ENCODE measurements around the gene SLC16A9.

Gene SLC16A9

GRCh38 chr10:59635502-59636290, 74.0 kb downstream of the SLC16A9 start:
- Histone ChIP-seq H4K20me1 (ENCODE audit: insufficient read depth, low read length) (no peaks in the 10 kb centered on the region), H3K4me2 (ENCODE audit: insufficient read depth, low read length) (no peak overlapping the region), H3K79me2 (ENCODE audit: insufficient read depth, low read length) (no peaks in the 10 kb centered on the region), H3K4me3 (ENCODE audit: low read depth in 1 of 2, low read length in 2 of 2) (no peak overlapping the region), H3K27ac (ENCODE audit: low read length) (no peak overlapping the region), H3K36me3 (ENCODE audit: insufficient read depth, low read length) (no peaks in the 10 kb centered on the region), H3K9me3 (ENCODE audit: insufficient read depth, low read length, severe bottlenecking) (no peaks in the 10 kb centered on the region), H3K4me1 (ENCODE audit: insufficient read depth, low read length) (no peaks in the 10 kb centered on the region), H2AFZ (ENCODE audit: low read depth, low read length) (no peak overlapping the region), H3K27me3 (ENCODE audit: insufficient read depth, low read length, poor library complexity) (no peaks in the 10 kb centered on the region), H3K9ac (ENCODE audit: low read depth, low read length) (no peak overlapping the region)
- DNase-seq (no peak), ATAC-seq (ENCODE audit: insufficient read depth, low read depth) (no peak)
- TF ChIP-seq EZH2 (IDR thresholded peaks at IDR 0.05; ENCODE audit: borderline replicate concordance, low read depth, low read length, severe bottlenecking): no peak
- TF ChIP-seq CTCF (IDR thresholded peaks at IDR 0.05; ENCODE audit: borderline replicate concordance, extremely low read depth, low read length, poor library complexity, severe bottlenecking): no peak

- Histone ChIP-seq H3K4me1 (ENCODE audit: insufficient read depth, low read length) (no peaks in the 10 kb centered on the region), H3K9ac (ENCODE audit: low read depth, low read length) (no peak overlapping the region), H3K9me3 (ENCODE audit: insufficient read depth, low read length, severe bottlenecking) (no peaks in the 10 kb centered on the region), H3K4me2 (ENCODE audit: insufficient read depth, low read length) (no peak overlapping the region), H3K4me3 (ENCODE audit: low read depth in 1 of 2, low read length in 2 of 2) (no peak overlapping the region), H3K36me3 (ENCODE audit: insufficient read depth, low read length) (no peaks in the 10 kb centered on the region), H3K27ac (ENCODE audit: low read length) (no peak overlapping the region), H3K27me3 (ENCODE audit: insufficient read depth, low read length, poor library complexity) (no peaks in the 10 kb centered on the region), H4K20me1 (ENCODE audit: insufficient read depth, low read length) (no peaks in the 10 kb centered on the region), H3K79me2 (ENCODE audit: insufficient read depth, low read length) (no peaks in the 10 kb centered on the region), H2AFZ (ENCODE audit: low read depth, low read length) (no peak overlapping the region)
- ATAC-seq (ENCODE audit: insufficient read depth, low read depth): no peak
- DNase-seq: no peak
- TF ChIP-seq EZH2 (IDR thresholded peaks at IDR 0.05; ENCODE audit: borderline replicate concordance, low read depth, low read length, severe bottlenecking) (no peak), CTCF (IDR thresholded peaks at IDR 0.05; ENCODE audit: borderline replicate concordance, extremely low read depth, low read length, poor library complexity, severe bottlenecking) (no peak)
Measured at GRCh38 chr10:59634102-59634501, 75.5 kb downstream of the SLC16A9 start.

GRCh38 chr10:59633063-59633462, 76.6 kb downstream of the SLC16A9 start:
- no peak for TF ChIP-seq CTCF (IDR thresholded peaks at IDR 0.05; ENCODE audit: borderline replicate concordance, extremely low read depth, low read length, poor library complexity, severe bottlenecking)
- TF ChIP-seq EZH2 (IDR thresholded peaks at IDR 0.05; ENCODE audit: borderline replicate concordance, low read depth, low read length, severe bottlenecking): no peak
- Histone ChIP-seq H3K36me3 (ENCODE audit: insufficient read depth, low read length) (no peaks in the 10 kb centered on the region), H3K4me3 (ENCODE audit: low read depth in 1 of 2, low read length in 2 of 2) (no peak overlapping the region), H3K9me3 (ENCODE audit: insufficient read depth, low read length, severe bottlenecking) (no peaks in the 10 kb centered on the region), H3K27ac (ENCODE audit: low read length) (no peak overlapping the region), H3K27me3 (ENCODE audit: insufficient read depth, low read length, poor library complexity) (no peaks in the 10 kb centered on the region), H4K20me1 (ENCODE audit: insufficient read depth, low read length) (no peaks in the 10 kb centered on the region), H3K4me2 (ENCODE audit: insufficient read depth, low read length) (no peak overlapping the region), H3K79me2 (ENCODE audit: insufficient read depth, low read length) (no peaks in the 10 kb centered on the region), H3K4me1 (ENCODE audit: insufficient read depth, low read length) (no peaks in the 10 kb centered on the region), H3K9ac (ENCODE audit: low read depth, low read length) (no peak overlapping the region), H2AFZ (ENCODE audit: low read depth, low read length) (no peak overlapping the region)
- no peak for DNase-seq
- ATAC-seq (ENCODE audit: insufficient read depth, low read depth): no peak
